Pons (tissue), 1 donor: ENCODE measurements around the gene FOXD4.
"Not testable (repeated sequence)": the region's sequence is repeated elsewhere in the genome, so short reads cannot be mapped to it uniquely, and the experiment has no call there.

Experiments used
- DNase-seq: peaks from one replicate; pipeline ENCODE4 v3.0.0-alpha.2; 2016; ENCODE audit warnings: low spot score

Gene FOXD4

DNA sequence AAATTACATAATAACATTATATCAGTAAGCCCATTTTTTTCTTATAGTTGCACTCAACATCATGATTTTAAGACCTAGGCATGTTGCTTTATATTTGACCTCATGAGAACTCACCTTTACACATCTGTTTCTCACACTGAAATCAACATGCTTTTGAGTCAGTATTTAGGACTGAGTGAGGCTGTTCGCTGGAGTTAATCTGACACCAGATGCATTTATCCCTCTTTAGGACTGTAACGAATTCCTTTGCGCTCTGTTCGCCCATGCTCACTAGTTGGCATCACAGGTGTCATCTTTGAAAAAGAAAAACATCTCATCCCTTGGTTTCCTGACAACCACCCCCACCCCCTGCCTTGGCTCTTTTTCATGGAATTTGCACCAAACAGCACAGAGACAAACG is 24.3 kb downstream of the FOXD4 start:
- not testable (repeated sequence) for DNase-seq

DNA sequence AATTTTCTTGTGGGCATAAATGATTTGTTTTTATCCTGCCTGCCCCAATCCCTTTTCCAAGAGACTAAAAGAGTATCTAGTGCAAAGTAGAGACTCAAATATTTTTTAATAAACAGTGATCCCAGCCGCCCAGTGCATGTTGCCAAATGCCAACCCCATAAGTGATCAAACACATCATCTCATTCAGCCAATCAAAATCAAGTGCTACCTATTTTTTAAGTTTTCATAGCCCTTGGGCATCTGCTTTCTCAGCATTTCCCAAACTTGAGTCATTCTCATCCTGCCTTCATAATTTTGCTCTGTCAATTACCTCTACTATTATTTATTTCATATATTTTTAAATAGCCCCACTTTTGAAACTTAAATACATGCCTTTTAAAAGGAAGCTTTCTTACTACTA is 27.4 kb downstream of the FOXD4 start:
- not testable (repeated sequence) for DNase-seq

DNA sequence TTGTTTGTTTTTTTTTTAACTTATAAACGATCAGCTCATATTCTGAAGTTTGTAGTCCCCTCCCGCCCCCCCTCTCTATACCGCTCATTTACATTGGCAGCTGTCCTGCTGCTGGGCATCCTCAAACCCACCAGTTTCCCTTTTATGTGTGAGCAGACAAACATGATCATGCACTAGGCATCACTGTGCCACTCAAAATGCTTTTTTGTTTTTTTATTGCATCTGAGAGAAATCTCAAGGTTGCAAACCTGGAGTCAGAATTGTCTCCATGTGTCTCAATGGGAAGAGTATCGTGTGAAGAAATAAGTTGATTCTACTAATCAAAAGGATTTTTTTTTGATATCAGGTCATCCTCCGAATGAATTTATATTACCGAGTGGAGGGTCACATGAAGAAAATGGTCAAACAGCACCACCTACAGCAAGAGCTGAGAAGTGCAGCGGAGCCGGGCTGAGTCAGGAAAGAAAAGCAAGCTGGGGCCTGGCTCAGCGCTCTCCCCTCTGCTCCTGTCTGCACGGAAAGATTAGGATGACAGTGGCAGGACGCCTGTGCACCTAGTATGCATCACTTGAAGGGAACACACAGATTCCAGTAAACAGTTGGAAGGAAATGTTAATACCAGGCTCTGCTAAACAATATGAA is 29.7 kb downstream of the FOXD4 start:
- DNase-seq = not testable (repeated sequence)

DNA sequence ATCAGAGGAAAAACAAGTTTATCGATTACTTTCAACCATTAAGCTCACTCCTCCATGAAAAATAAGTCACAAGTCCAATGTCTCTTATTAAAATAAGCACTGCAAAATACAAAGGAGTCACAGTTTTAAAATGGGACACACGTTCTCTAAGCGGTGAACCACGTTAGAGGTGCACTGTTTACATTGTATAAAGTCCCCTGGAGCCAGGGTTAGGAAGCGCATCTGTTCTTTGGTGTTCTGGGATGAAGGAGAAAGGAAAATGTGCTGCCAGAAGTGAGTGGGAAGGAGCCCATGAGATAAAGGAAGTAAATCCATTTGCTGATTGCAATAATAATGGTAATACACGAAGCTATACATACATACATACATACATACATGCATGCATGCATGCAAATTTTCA is 30.4 kb downstream of the FOXD4 start:
- not testable (repeated sequence) for DNase-seq

DNA sequence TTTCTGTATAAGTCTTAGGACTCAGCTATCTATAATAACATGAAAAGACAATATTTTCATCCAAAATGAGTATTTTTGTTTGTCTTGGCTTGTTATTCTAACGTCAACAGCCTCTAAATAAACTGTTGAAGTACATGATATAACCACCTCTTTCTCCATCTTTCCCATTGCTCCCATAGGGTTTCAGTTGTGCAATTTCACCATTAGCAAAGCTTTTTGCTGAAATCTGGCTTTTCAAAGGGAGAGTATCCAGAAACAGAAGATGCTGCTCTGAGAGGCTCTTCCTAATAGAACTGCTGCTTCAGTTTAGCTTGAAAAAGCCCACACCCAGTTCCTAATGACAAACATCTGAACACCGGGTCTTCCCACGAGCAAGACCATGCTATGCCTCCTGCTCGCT is 31.1 kb downstream of the FOXD4 start:
- DNase-seq = not testable (repeated sequence)

DNA sequence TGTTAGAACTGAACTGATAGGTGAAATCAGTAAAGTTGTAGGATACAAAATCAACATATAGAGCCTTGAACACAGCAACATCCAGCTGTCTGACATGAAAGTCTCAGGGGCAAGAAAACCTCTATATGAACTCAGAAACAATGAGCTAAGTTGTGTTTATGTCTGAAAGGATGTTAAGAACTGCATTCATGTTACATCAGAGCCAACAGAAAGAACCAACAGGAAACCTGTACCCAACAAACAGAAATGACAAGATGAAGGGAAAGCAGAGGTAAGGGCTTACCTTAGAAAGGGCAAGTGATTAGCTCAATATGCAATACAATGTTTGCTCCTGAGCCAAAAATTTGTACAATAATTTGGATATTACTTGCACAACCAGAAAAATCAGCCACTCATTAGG is 31.5 kb downstream of the FOXD4 start:
- not testable (repeated sequence) for DNase-seq

DNA sequence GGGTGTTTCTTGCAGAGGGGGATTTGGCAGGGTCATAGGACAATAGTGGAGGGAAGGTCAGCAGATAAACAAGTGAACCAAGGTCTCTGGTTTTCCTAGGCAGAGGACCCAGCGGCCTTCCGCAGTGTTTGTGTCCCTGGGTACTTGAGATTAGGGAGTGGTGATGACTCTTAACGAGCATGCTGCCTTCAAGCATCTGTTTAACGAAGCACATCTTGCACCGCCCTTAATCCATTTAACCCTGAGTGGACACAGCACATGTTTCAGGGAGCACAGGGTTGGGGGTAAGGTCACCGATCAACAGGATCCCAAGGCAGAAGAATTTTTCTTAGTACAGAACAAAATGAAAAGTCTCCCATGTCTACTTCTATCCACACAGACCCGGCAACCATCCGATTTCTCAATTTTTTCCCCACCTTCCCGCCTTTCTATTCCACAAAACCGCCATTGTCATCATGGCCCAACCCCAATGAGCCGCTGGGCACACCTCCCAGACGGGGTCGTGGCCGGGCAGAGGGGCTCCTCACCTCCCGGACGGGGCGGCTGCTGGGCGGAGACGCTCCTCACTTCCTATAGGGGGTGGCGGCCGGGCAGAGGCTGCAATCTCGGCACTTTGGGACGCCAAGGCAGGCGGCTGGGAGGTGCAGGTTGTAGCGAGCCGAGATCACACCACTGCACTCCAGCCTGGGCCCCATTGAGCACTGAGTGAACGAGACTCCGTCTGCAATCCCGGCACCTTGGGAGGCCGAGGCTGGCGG is 35.1 kb downstream of the FOXD4 start:
- not testable (repeated sequence) for DNase-seq

DNA sequence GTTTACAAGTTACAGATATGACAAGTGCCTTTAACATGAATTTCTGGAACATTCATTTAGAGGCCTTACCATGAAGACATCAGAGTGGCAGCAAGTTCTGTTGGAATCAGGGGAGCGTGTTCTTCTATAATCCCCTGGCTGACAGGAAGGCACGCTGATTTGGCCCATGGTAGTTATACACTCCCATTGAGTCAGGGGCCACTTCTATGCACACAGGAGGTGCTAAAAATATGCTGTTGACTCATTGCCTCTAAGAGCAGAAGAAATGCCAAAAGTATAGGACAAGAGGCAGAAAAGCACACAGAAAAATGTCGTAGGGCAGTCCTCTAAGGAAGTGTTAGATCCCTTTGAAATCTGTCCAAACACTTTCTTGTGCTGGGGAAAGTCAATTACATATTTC is 39.9 kb downstream of the FOXD4 start:
- DNase-seq = not testable (repeated sequence)

DNA sequence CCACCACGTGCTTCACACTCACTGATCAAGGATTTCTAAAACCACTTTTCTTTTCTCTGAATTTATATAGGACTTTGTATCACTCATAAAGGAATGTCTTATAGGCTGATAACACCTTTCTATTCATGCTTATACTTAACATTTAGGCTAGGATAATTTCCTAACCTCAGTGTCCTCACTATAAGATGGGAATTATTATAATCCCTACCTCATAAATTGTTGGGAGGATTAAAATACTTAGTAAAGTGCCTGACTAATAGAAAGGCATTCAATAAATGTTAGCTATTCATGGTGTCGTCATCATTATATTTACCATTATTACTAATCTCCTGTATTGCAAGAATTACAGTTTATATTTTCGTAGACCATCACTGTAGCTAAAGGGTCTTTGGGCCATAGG is 41.8 kb downstream of the FOXD4 start:
- not testable (repeated sequence) for DNase-seq

DNA sequence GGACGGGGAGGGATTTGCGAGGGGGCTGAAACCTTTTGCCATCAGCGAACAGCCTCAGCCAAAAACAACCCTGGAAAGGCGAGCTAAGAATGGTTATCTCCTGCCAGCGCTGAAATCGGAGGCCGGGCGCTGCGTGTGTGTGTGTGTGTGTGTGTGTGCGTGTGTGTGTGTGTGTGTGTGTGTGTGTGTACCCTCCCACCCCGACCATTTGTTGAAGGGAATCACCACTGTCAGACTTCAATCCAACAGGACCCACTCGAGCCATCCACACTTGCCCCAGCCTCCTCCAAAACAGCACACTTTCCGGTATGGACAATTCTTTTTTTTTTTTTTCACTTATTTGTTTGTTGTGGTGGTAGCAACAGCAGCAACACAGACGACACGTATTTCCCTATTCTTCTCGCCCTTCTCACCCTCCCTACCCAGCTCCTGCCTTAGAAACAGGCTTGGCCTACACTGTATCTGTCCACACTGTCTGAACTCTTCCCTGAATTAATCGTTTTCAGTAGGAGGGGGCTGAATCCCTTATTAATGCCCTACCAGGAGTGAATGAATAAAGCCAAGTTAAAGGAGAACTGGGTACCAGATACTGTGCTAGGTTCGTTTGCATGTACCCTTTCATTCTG is 44.2 kb downstream of the FOXD4 start:
- not testable (repeated sequence) for DNase-seq

DNA sequence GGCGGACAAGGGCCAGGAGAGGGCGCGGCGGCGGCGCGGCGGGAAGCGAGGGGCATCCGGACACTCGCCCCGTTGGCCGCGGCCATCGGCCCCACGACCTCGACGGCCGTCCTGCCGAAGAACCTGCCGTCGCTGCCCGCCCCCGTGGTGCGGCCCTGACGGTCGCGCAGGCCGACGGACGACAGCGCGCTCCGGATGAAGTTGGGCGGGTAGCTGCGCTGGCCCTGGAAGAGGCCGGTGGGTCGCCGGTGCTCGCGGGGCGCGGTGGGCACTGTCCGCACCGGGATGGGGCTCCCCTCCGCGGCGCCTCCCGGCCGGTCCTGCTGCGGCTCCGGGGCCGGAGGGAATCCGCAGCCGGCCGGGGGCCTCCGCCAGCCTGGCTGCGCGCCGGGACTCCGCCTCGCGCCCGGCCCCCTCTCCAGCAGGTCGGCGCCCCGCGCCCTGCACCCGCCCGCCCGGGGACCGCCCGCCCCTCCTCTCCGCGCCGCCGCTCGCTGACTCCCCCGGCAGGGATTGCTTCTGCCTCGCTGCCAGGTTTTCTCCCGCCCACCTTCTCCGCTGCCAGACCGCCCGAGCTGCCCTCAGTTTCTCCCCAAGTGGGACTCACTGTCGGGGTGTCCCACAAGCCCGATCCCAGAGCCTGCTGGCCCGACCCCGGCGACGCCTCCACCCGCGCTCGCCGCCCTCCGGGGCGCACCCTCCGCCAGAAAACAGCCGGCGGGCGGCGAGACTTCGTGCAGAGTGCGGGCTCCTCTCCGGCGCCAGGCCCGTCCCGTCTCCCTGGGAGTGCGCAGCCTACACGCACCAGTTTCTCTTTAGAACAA is 44.9 kb downstream of the FOXD4 start:
- not testable (repeated sequence) for DNase-seq
